SK-N-SH (cell line): Measurements from ENCODE around the gene ARAP1. TPM values are rescaled to one million over a fixed set of nuclear protein-coding genes. Genes with fewer than 3 reads are reported as not detected.

Source experiments
- CTCF ChIA-PET: fragments of 300-600, 350-600 bp; formaldehyde crosslinking; extraction: SDS; loops from one replicate; lab custom pipeline; 2021; lab: Yijun Ruan, JAX
- POLR2A ChIA-PET: fragments of 350-600 bp; sonication (Branson Sonifier 250); formaldehyde crosslinking; extraction: SDS; loops from one replicate; lab custom pipeline; 2020; ENCODE audit warnings: antibody characterized with exemption, inconsistent platforms; lab: Yijun Ruan, JAX
- DNase-seq: peaks from one replicate; pipeline ENCODE4 v3.0.0; 2012
- H2AFZ ChIP-seq: fragments of 200-600 bp; sonication (generic); 2 replicates; pipeline ENCODE4 v1.8.1; 2016; ENCODE audit warnings: antibody characterized with exemption, mild to moderate bottlenecking, low read depth
- H3F3A ChIP-seq: fragments of 200-600 bp; sonication (generic); replicated peaks from 2 replicates; pipeline ENCODE3; 2016; ENCODE audit warnings: antibody characterized with exemption, mild to moderate bottlenecking; ENCODE audit not compliant: insufficient read depth
- H3K27ac ChIP-seq, 2 experiments: fragments of 200-500 bp in 1 of 2; fragments of 200-600 bp in 1 of 2; sonication (Bioruptor generic) in 1 of 2; sonication (generic), shearing (Covaris generic) in 1 of 2; 2 replicates each; pipeline versions ENCODE4 v1.5.1 to v1.6.1; 2014 to 2016; ENCODE audit warnings: low read depth in 2 of 2, inconsistent platforms in 1 of 2, low read length in 1 of 2, mild to moderate bottlenecking in 1 of 2, mixed read lengths in 1 of 2
- H3K27me3 ChIP-seq: fragments of 200-600 bp; sonication (generic), shearing (Covaris generic); 2 replicates; pipeline ENCODE4 v1.6.1; 2016; ENCODE audit warnings: mixed run types; ENCODE audit not compliant: insufficient read depth
- H3K36me3 ChIP-seq, 2 experiments: fragments of 200-500 bp in 1 of 2; fragments of 200-600 bp in 1 of 2; sonication (Bioruptor generic) in 1 of 2; sonication (generic) in 1 of 2; replicated peaks in 1 of 2; 2 replicates each; pipeline versions ENCODE3 to v1.5.1; 2014 to 2016; ENCODE audit warnings: low read length in 1 of 2, mild to moderate bottlenecking in 1 of 2; ENCODE audit not compliant: insufficient read depth in 2 of 2, control insufficient read depth in 1 of 2
- H3K4me1 ChIP-seq, 2 experiments: fragments of 200-500 bp in 1 of 2; fragments of 200-600 bp in 1 of 2; sonication (Bioruptor generic) in 1 of 2; sonication (generic), shearing (Covaris generic) in 1 of 2; 2 replicates each; pipeline versions ENCODE4 v1.5.1 to v1.6.1; 2014 to 2016; ENCODE audit warnings: low read depth in 1 of 2, low read length in 1 of 2, mixed run types in 1 of 2; ENCODE audit not compliant: insufficient read depth in 2 of 2, control insufficient read depth in 1 of 2
- H3K4me2 ChIP-seq: fragments of 200-600 bp; sonication (generic), shearing (Covaris generic); 2 replicates; pipeline ENCODE4 v1.6.1; 2017; ENCODE audit warnings: mixed run types
- H3K4me3 ChIP-seq, 2 experiments: fragments of 200-500 bp in 1 of 2; fragments of 200-600 bp in 1 of 2; sonication (Bioruptor generic) in 1 of 2; sonication (generic), shearing (Covaris generic) in 1 of 2; 2 replicates each; pipeline versions ENCODE4 v1.5.1 to v1.8.1; 2014 to 2016; ENCODE audit warnings: low read depth in 2 of 2, inconsistent platforms in 1 of 2, low read length in 1 of 2, mild to moderate bottlenecking in 1 of 2, mixed read lengths in 1 of 2, moderate library complexity in 1 of 2
- H3K79me2 ChIP-seq: fragments of 200-600 bp; sonication (generic); 2 replicates; pipeline ENCODE4 v1.8.1; 2017; ENCODE audit warnings: mild to moderate bottlenecking; ENCODE audit not compliant: insufficient read depth
- H3K9ac ChIP-seq: fragments of 200-600 bp; sonication (generic); 2 replicates; pipeline ENCODE4 v1.6.1; 2017; ENCODE audit warnings: mixed run types
- H3K9me2 ChIP-seq: fragments of 200-600 bp; sonication (generic); 2 replicates; pipeline ENCODE4 v1.6.1; 2017; ENCODE audit warnings: mixed run types
- H3K9me3 ChIP-seq: fragments of 200-600 bp; sonication (generic); 2 replicates; pipeline ENCODE4 v1.6.1; 2017; ENCODE audit warnings: mixed run types, mild to moderate bottlenecking, moderate library complexity
- H4K20me1 ChIP-seq: fragments of 200-600 bp; sonication (generic); 2 replicates; pipeline ENCODE4 v1.6.1; 2017; ENCODE audit warnings: mild to moderate bottlenecking, mixed run types; ENCODE audit not compliant: insufficient read depth
- CTCF ChIP-seq: fragments of 200-600 bp; sonication (generic); IDR thresholded peaks from 2 replicates; pipeline ENCODE4 v1.6.1; 2017; ENCODE audit warnings: antibody characterized with exemption, mild to moderate bottlenecking, moderate library complexity
- ELF1 ChIP-seq: IDR thresholded peaks from 2 replicates; pipeline ENCODE4 v1.4.0; 2012
- FOSL2 ChIP-seq: IDR thresholded peaks from 2 replicates; pipeline ENCODE4 v1.4.0; 2012; ENCODE audit warnings: low read depth, mild to moderate bottlenecking, moderate library complexity, borderline replicate concordance
- GABPA ChIP-seq: IDR thresholded peaks from 2 replicates; pipeline ENCODE4 v1.4.0; 2012; ENCODE audit warnings: low read depth, mild to moderate bottlenecking
- GATA2 ChIP-seq: sonication (generic); formaldehyde crosslinking; IDR thresholded peaks from 2 replicates; pipeline ENCODE4 v1.5.0; 2020; ENCODE audit warnings: mild to moderate bottlenecking, missing genetic modification reagents
- JUND ChIP-seq: IDR thresholded peaks from 2 replicates; pipeline ENCODE4 v1.4.0; 2012
- NFIC ChIP-seq: IDR thresholded peaks from 2 replicates; pipeline ENCODE4 v1.4.0; 2012; ENCODE audit warnings: borderline replicate concordance
- RAD21 ChIP-seq: IDR thresholded peaks from 2 replicates; pipeline ENCODE4 v1.6.1; 2012; ENCODE audit warnings: mild to moderate bottlenecking, low read length
- REST ChIP-seq: IDR thresholded peaks from 2 replicates; pipeline ENCODE4 v1.6.1; 2012; ENCODE audit warnings: mild to moderate bottlenecking, low read depth, low read length, moderate library complexity
- RFX5 ChIP-seq: IDR thresholded peaks from 2 replicates; pipeline ENCODE4 v1.6.1; 2012; ENCODE audit warnings: mild to moderate bottlenecking, improper control_type of control experiment, low read length
- RXRA ChIP-seq: IDR thresholded peaks from 2 replicates; pipeline ENCODE4 v1.4.0; 2012; ENCODE audit warnings: low read depth, mild to moderate bottlenecking, borderline replicate concordance
- SMC3 ChIP-seq: IDR thresholded peaks from 2 replicates; pipeline ENCODE4 v1.6.1; 2012; ENCODE audit warnings: low read depth, low read length, improper control_type of control experiment
- USF2 ChIP-seq: fragments of 150-350 bp; IDR thresholded peaks from 2 replicates; pipeline ENCODE4 v1.6.1; 2017; ENCODE audit warnings: antibody characterized with exemption, low read length, low read depth, borderline replicate concordance
- YY1 ChIP-seq: IDR thresholded peaks from 2 replicates; pipeline ENCODE4 v1.4.0; 2012; ENCODE audit warnings: low read depth, mild to moderate bottlenecking
- ZBTB33 ChIP-seq: IDR thresholded peaks from 2 replicates; pipeline ENCODE4 v1.4.0; 2012; ENCODE audit warnings: low read depth, borderline replicate concordance
- WGBS: methylation state at CpG from one replicate; pipeline ENCODE4 v1.1.6; 2017; ENCODE audit warnings: low lambda C conversion rate; 5-methylcytosine and 5-hydroxymethylcytosine counted together
- polyA plus RNA-seq, 3 experiments: library from polyadenylated mRNA; depleted of rRNA; stranded (reverse); fragments of >200 nt; gene quantifications; 2 replicates each; pipeline ENCODE4 v1.2.3, GENCODE V29; 2012

The ARAP1 gene
- polyA plus RNA-seq, 1 of the 3 experiments (the other 2 are of a cell fraction), result 56.6 TPM

- DNase-seq, result no peak
- Histone ChIP-seq H3K27me3 (no peaks in the 10 kb centered on the region), H3K9me2 (no peaks in the 10 kb centered on the region), H2AFZ (no peak overlapping the region), H4K20me1 (0 out of 2 replicates have a peak, but pooled peaks cover 4% of the 10 kb centered on the region), H3K4me1 (peaks cover 20 to 25% of the 10 kb centered on the region in 2 experiments; a peak in 3 of 4 replicates), H3K4me2 (no peak overlapping the region), H3K4me3 (no peak overlapping the region), H3F3A (peaks cover 19% of the 10 kb centered on the region), H3K9me3 (no peaks in the 10 kb centered on the region), H3K9ac (no peak overlapping the region), H3K79me2 (peaks cover 5% of the 10 kb centered on the region; the same call in 1 of the 2 replicates), H3K36me3 (no peaks in the 10 kb centered on the region), H3K27ac (no peak overlapping the region)
- ChIA-PET CTCF (interaction anchor here (1.7 to 18.2 kb wide), 2 partner anchors 49 to 61 kb away, joined by 6 to 198 read pairs; partner anchors contain the start of gene STARD10), POLR2A (no interaction called here)
- WGBS, result 99% methylated on average over 9 of the region's 10 CpGs
- TF ChIP-seq USF2, result no peak
- TF ChIP-seq ZBTB33, result no peak
- TF ChIP-seq RAD21, result no peak
- no peak for TF ChIP-seq JUND
- TF ChIP-seq REST, result no peak
- no peak for TF ChIP-seq SMC3
- no peak for TF ChIP-seq NFIC
- no peak for TF ChIP-seq GATA2 (CRISPR knock-in tag)
- no peak for TF ChIP-seq RFX5
- no peak for TF ChIP-seq YY1
- TF ChIP-seq CTCF, result no peak
- TF ChIP-seq ELF1, result no peak
- no peak for TF ChIP-seq RXRA
- TF ChIP-seq FOSL2, result no peak
- TF ChIP-seq GABPA, result no peak
Measured at GRCh38 chr11:72732329-72732728, 19.9 kb downstream of the ARAP1 start.
